HEK293 (cell line): ENCODE results near the gene MRTFA.

Source experiments
- ATF2 ChIP-seq: fragments of 450-650 bp; formaldehyde crosslinking; IDR thresholded peaks from 2 replicates; pipeline ENCODE4 v1.5.1; 2016; ENCODE audit warnings: missing biosample characterization, missing genetic modification characterization, low read depth
- GFI1B ChIP-seq: fragments of 450-650 bp; formaldehyde crosslinking; IDR thresholded peaks from 2 replicates; pipeline ENCODE4 v1.5.1; 2016; ENCODE audit warnings: missing biosample characterization, missing genetic modification characterization
- HOXC10 ChIP-seq: sonication (generic); formaldehyde crosslinking; IDR thresholded peaks from 2 replicates; pipeline ENCODE4 v1.8.1; 2023; ENCODE audit warnings: mild to moderate bottlenecking, missing genetic modification reagents
- HOXD13 ChIP-seq: sonication (generic); formaldehyde crosslinking; IDR thresholded peaks from 2 replicates; pipeline ENCODE4 v1.8.0; 2022; ENCODE audit warnings: missing genetic modification reagents, borderline replicate concordance
- OVOL3 ChIP-seq: fragments of 450-650 bp; formaldehyde crosslinking; IDR thresholded peaks from 2 replicates; pipeline ENCODE4 v1.5.1; 2016; ENCODE audit warnings: missing biosample characterization, missing genetic modification characterization
- PATZ1 ChIP-seq: fragments of 450-650 bp; formaldehyde crosslinking; IDR thresholded peaks from 2 replicates; pipeline ENCODE4 v1.5.1; 2016; ENCODE audit warnings: missing biosample characterization, missing genetic modification characterization
- REPIN1 ChIP-seq: fragments of 450-650 bp; formaldehyde crosslinking; IDR thresholded peaks from 2 replicates; pipeline ENCODE4 v1.5.1; 2017; ENCODE audit warnings: missing biosample characterization, missing genetic modification characterization, low read depth
- ZBTB1 ChIP-seq: fragments of 450-650 bp; formaldehyde crosslinking; IDR thresholded peaks from 2 replicates; pipeline ENCODE4 v1.5.1; 2016; ENCODE audit warnings: missing biosample characterization, missing genetic modification characterization
- ZBTB48 ChIP-seq: fragments of 450-650 bp; formaldehyde crosslinking; IDR thresholded peaks from 2 replicates; pipeline ENCODE4 v1.5.1; 2016; ENCODE audit warnings: missing biosample characterization, missing genetic modification characterization
- ZIC2 ChIP-seq: fragments of 450-650 bp; formaldehyde crosslinking; IDR thresholded peaks from 2 replicates; pipeline ENCODE4 v1.5.1; 2016; ENCODE audit warnings: missing biosample characterization, missing genetic modification characterization
- ZNF112 ChIP-seq: fragments of 450-650 bp; formaldehyde crosslinking; IDR thresholded peaks from 2 replicates; pipeline ENCODE4 v1.5.0; 2017; ENCODE audit warnings: missing biosample characterization, missing genetic modification characterization
- ZNF121 ChIP-seq: fragments of 450-650 bp; formaldehyde crosslinking; IDR thresholded peaks from 2 replicates; pipeline ENCODE4 v1.5.1; 2016; ENCODE audit warnings: missing biosample characterization, missing genetic modification characterization
- ZNF140 ChIP-seq: fragments of 450-650 bp; formaldehyde crosslinking; IDR thresholded peaks from 2 replicates; pipeline ENCODE4 v1.5.1; 2016; ENCODE audit warnings: missing biosample characterization, missing genetic modification characterization
- ZNF2 ChIP-seq: fragments of 450-650 bp; formaldehyde crosslinking; IDR thresholded peaks from 2 replicates; pipeline ENCODE4 v1.5.1; 2016; ENCODE audit warnings: missing biosample characterization, missing genetic modification characterization
- ZNF202 ChIP-seq: fragments of 450-650 bp; formaldehyde crosslinking; IDR thresholded peaks from 2 replicates; pipeline ENCODE4 v1.5.1; 2016; ENCODE audit warnings: missing biosample characterization, missing genetic modification characterization, borderline replicate concordance
- ZNF23 ChIP-seq: fragments of 450-650 bp; formaldehyde crosslinking; IDR thresholded peaks from 2 replicates; pipeline ENCODE4 v1.5.1; 2016; ENCODE audit warnings: missing biosample characterization, missing genetic modification characterization, borderline replicate concordance
- ZNF248 ChIP-seq: fragments of 450-650 bp; formaldehyde crosslinking; IDR thresholded peaks from 2 replicates; pipeline ENCODE4 v1.5.1; 2017; ENCODE audit warnings: missing biosample characterization, missing genetic modification characterization
- ZNF274 ChIP-seq, 2 experiments: fragments of 200-500 bp in 1 of 2; fragments of 450-650 bp in 1 of 2; sonication (Bioruptor generic) in 1 of 2; formaldehyde crosslinking in 1 of 2; IDR thresholded peaks; 2 replicates each; pipeline versions ENCODE4 v1.5.1 to v1.6.1; 2014 to 2016; ENCODE audit warnings: borderline replicate concordance in 1 of 2, inconsistent platforms in 1 of 2, low read length in 1 of 2, missing biosample characterization in 1 of 2, missing genetic modification characterization in 1 of 2
- ZNF394 ChIP-seq: fragments of 450-650 bp; formaldehyde crosslinking; IDR thresholded peaks from 2 replicates; pipeline ENCODE4 v1.5.1; 2016; ENCODE audit warnings: missing biosample characterization, missing genetic modification characterization, mild to moderate bottlenecking, moderate library complexity, borderline replicate concordance
- ZNF416 ChIP-seq: fragments of 450-650 bp; formaldehyde crosslinking; IDR thresholded peaks from 2 replicates; pipeline ENCODE4 v1.5.1; 2016; ENCODE audit warnings: missing biosample characterization, missing genetic modification characterization
- ZNF558 ChIP-seq: fragments of 450-650 bp; formaldehyde crosslinking; IDR thresholded peaks from 2 replicates; pipeline ENCODE4 v1.5.1; 2016; ENCODE audit warnings: missing biosample characterization, missing genetic modification characterization
- ZNF560 ChIP-seq: fragments of 450-650 bp; formaldehyde crosslinking; IDR thresholded peaks from 2 replicates; pipeline ENCODE4 v1.5.1; 2017; ENCODE audit warnings: missing biosample characterization, missing genetic modification characterization, borderline replicate concordance
- ZNF561 ChIP-seq: fragments of 450-650 bp; IDR thresholded peaks from 2 replicates; pipeline ENCODE4 v1.5.1; 2018; ENCODE audit warnings: missing biosample characterization, missing genetic modification characterization, borderline replicate concordance
- ZNF585B ChIP-seq: fragments of 450-650 bp; formaldehyde crosslinking; IDR thresholded peaks from 2 replicates; pipeline ENCODE4 v1.5.1; 2016; ENCODE audit warnings: missing biosample characterization, missing genetic modification characterization
- ZSCAN30 ChIP-seq: fragments of 450-650 bp; IDR thresholded peaks from 2 replicates; pipeline ENCODE4 v1.5.1; 2018; ENCODE audit warnings: missing biosample characterization, mild to moderate bottlenecking, missing genetic modification characterization, moderate library complexity
- TF ChIP-seq, protein P1 (sequence below): fragments of 450-650 bp; formaldehyde crosslinking; IDR thresholded peaks from 2 replicates; pipeline ENCODE4 v1.5.1; 2016; ENCODE audit warnings: missing biosample characterization, missing genetic modification characterization, low read depth
- TF ChIP-seq, protein P2 (sequence below): fragments of 450-650 bp; formaldehyde crosslinking; conservative IDR thresholded peaks from 2 replicates; pipeline ENCODE4 v1.5.1; 2016; ENCODE audit warnings: low read depth, missing biosample characterization, missing genetic modification characterization
- TF ChIP-seq, protein P3 (sequence below): fragments of 450-650 bp; formaldehyde crosslinking; IDR thresholded peaks from 2 replicates; pipeline ENCODE4 v1.5.1; 2016; ENCODE audit warnings: missing biosample characterization, missing genetic modification characterization

The MRTFA gene

DNA sequence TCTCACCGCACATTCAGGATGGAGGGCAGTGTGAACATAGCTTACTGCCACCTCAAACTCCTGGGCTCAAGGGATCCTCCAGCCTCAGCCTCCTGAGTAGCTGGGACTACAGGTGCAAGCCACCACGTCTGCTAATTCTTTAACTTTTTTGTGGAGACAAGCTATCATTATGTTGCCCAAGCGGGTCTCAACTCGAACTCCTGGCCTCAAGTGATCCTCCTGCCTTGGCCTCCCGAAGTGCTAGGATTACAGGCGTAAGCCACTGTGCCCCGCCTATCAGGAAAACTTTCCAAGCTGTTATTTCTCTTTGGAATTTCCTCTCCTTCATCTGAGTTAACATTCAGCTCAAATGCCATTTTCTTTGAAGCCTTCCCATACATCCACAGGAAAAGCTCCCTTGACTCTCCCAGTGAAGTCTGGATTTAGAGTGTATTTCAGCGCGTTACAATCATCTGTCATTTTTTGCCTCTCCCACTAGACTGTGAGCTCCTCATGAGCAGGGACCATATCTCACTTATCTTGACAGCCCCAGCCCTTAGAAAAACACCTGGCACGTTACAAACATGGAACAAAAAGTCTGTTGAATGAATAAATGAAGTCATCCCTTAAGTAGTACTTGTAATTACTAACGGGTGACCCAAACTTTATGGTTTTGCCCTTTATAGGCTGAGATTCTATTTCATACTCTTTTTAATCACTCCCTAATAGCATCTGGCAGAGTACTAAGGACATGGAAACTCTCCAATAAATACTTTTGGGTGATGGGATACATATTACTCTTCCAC lies 2.2 kb downstream of the MRTFA start (continued):
- TF ChIP-seq, protein P1, sequence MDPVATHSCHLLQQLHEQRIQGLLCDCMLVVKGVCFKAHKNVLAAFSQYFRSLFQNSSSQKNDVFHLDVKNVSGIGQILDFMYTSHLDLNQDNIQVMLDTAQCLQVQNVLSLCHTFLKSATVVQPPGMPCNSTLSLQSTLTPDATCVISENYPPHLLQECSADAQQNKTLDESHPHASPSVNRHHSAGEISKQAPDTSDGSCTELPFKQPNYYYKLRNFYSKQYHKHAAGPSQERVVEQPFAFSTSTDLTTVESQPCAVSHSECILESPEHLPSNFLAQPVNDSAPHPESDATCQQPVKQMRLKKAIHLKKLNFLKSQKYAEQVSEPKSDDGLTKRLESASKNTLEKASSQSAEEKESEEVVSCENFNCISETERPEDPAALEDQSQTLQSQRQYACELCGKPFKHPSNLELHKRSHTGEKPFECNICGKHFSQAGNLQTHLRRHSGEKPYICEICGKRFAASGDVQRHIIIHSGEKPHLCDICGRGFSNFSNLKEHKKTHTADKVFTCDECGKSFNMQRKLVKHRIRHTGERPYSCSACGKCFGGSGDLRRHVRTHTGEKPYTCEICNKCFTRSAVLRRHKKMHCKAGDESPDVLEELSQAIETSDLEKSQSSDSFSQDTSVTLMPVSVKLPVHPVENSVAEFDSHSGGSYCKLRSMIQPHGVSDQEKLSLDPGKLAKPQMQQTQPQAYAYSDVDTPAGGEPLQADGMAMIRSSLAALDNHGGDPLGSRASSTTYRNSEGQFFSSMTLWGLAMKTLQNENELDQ, result no peak
- TF ChIP-seq ZNF416 (tag by site-specific recombination) (no peak), ZIC2 (tag by site-specific recombination) (no peak), ZNF585B (tag by site-specific recombination) (no peak), ZNF202 (no peak), ZNF274 (IDR thresholded peaks at IDR 0.05; ENCODE audit: low read length) (no peak), ZNF274 (tag by site-specific recombination; IDR thresholded peaks at IDR 0.05; ENCODE audit: borderline replicate concordance) (no peak), ZNF140 (tag by site-specific recombination) (no peak), ZSCAN30 (tag by site-specific recombination) (0 out of 2 replicates have a peak, but pooled peaks have one; percentile 16), ZNF112 (tag by site-specific recombination) (no peak), HOXC10 (CRISPR knock-in tag) (no peak), OVOL3 (peak; percentile 96), ZBTB48 (tag by site-specific recombination) (peak; percentile 87), ZNF561 (peak; percentile 52; the same call in 1 of the 2 replicates), ZNF23 (tag by site-specific recombination) (no peak), ZNF248 (tag by site-specific recombination) (no peak), ZBTB1 (tag by site-specific recombination) (no peak), ZNF394 (tag by site-specific recombination) (no peak), PATZ1 (tag by site-specific recombination) (peak; percentile 69), ZNF558 (tag by site-specific recombination) (peak; percentile 56; the same call in 1 of the 2 replicates), GFI1B (no peak), ZNF121 (no peak), ZNF2 (tag by site-specific recombination) (0 out of 2 replicates have a peak, but pooled peaks have one; percentile 57), REPIN1 (no peak), ATF2 (peak; percentile 88), HOXD13 (CRISPR knock-in tag) (no peak), ZNF560 (tag by site-specific recombination) (no peak)
- TF ChIP-seq, protein P2, sequence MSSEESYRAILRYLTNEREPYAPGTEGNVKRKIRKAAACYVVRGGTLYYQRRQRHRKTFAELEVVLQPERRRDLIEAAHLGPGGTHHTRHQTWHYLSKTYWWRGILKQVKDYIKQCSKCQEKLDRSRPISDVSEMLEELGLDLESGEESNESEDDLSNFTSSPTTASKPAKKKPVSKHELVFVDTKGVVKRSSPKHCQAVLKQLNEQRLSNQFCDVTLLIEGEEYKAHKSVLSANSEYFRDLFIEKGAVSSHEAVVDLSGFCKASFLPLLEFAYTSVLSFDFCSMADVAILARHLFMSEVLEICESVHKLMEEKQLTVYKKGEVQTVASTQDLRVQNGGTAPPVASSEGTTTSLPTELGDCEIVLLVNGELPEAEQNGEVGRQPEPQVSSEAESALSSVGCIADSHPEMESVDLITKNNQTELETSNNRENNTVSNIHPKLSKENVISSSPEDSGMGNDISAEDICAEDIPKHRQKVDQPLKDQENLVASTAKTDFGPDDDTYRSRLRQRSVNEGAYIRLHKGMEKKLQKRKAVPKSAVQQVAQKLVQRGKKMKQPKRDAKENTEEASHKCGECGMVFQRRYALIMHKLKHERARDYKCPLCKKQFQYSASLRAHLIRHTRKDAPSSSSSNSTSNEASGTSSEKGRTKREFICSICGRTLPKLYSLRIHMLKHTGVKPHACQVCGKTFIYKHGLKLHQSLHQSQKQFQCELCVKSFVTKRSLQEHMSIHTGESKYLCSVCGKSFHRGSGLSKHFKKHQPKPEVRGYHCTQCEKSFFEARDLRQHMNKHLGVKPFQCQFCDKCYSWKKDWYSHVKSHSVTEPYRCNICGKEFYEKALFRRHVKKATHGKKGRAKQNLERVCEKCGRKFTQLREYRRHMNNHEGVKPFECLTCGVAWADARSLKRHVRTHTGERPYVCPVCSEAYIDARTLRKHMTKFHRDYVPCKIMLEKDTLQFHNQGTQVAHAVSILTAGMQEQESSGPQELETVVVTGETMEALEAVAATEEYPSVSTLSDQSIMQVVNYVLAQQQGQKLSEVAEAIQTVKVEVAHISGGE, result no peak
- TF ChIP-seq, protein P3, sequence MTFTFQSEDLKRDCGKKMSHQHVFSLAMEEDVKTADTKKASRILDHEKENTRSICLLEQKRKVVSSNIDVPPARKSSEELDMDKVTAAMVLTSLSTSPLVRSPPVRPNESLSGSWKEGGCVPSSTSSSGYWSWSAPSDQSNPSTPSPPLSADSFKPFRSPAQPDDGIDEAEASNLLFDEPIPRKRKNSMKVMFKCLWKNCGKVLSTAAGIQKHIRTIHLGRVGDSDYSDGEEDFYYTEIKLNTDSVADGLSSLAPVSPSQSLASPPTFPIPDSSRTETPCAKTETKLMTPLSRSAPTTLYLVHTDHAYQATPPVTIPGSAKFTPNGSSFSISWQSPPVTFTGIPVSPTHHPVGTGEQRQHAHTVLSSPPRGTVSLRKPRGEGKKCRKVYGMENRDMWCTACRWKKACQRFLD (tag by site-specific recombination), result no peak
